Fibroblast of peridontal ligament (primary cell): ENCODE data around the gene TEX35.

ENCODE experiments used
- DNase-seq: peaks from one replicate; pipeline ENCODE4 v3.0.0-alpha.2; 2010; ENCODE audit errors: extremely low read depth

Gene TEX35

GRCh38 chr1:178520803-178521202 lies 7.9 kb downstream of the TEX35 start:
- DNase-seq, result no peak

GRCh38 chr1:178521241-178521640 lies 8.3 kb downstream of the TEX35 start:
- DNase-seq, result no peak

- no peak for DNase-seq
These were observed 14.2 kb downstream of the TEX35 start for GRCh38 chr1:178527117-178527516.

- no peak for DNase-seq
These were observed 15.5 kb downstream of the TEX35 start for GRCh38 chr1:178528228-178528952.

GRCh38 chr1:178528953-178529335 lies 16.0 kb downstream of the TEX35 start:
- no peak for DNase-seq

GRCh38 chr1:178529364-178530036 lies 16.6 kb downstream of the TEX35 start:
- no peak for DNase-seq

GRCh38 chr1:178530037-178530402 lies 17.1 kb downstream of the TEX35 start:
- no peak for DNase-seq

GRCh38 chr1:178530502-178530901 lies 17.6 kb downstream of the TEX35 start:
- DNase-seq, result no peak

- no peak for DNase-seq
These were observed 19.0 kb downstream of the TEX35 start for GRCh38 chr1:178531887-178532286.

- DNase-seq, result peak; percentile 85
These were observed 19.5 kb downstream of the TEX35 start for GRCh38 chr1:178532392-178532791.

GRCh38 chr1:178533121-178533946 lies 20.4 kb downstream of the TEX35 start:
- no peak for DNase-seq

- DNase-seq, result no peak
These were observed 21.4 kb downstream of the TEX35 start for GRCh38 chr1:178534137-178534868.

- DNase-seq, result no peak
These were observed 23.4 kb downstream of the TEX35 start for GRCh38 chr1:178536329-178536728.

- DNase-seq, result peak; percentile 95
These were observed 24.0 kb downstream of the TEX35 start for GRCh38 chr1:178536844-178537371.

- no peak for DNase-seq
These were observed 24.6 kb downstream of the TEX35 start for GRCh38 chr1:178537382-178538090.

- DNase-seq, result peak; percentile 26
These were observed 25.4 kb downstream of the TEX35 start for GRCh38 chr1:178538192-178538916.

GRCh38 chr1:178539291-178539690 lies 26.4 kb downstream of the TEX35 start:
- DNase-seq, result no peak

- no peak for DNase-seq
These were observed 27.3 kb downstream of the TEX35 start for GRCh38 chr1:178540204-178540603.

GRCh38 chr1:178540646-178541045 lies 27.7 kb downstream of the TEX35 start:
- DNase-seq, result peak; percentile 65

- no peak for DNase-seq
These were observed 28.5 kb downstream of the TEX35 start for GRCh38 chr1:178541379-178541778.
